ENCODE measurements around the gene CTCFL. TPM values are rescaled to one million over a fixed set of nuclear protein-coding genes. Genes with fewer than 3 reads are reported as not detected.
"Not testable (repeated sequence)": the region's sequence is repeated elsewhere in the genome, so short reads cannot be mapped to it uniquely, and the experiment has no call there.

CTCFL gene
- polyA plus RNA-seq, 5 donors: 0.33 to 0.52 (median 0.50) TPM

DNA sequence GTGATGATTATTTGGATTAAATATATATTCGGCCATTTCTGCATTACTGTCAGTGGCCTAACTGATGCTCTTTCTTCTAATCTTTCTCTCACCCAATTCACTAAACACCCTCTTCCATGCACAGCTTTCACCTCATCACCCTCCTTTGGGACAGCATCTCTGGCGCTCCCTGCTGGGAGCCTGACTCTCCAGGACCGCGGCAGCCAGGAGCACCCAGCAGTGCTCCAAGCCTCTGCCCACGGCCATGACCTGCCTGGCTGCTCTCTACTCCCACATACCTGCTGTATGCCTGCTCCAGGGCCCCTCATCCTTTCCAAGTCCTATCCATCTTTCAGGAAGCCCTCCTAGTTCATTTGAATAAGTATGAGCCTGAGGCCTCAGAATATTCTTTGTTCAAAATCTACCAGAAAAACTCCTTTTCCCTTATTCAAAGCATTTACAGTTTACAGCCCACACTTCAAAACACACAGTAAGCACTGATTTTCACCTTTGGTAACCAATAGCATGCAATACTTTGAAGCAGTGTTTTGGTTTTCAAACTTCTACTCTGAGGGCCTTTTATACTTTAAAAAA, 15.2 kb downstream of the CTCFL start:
- no peak for DNase-seq

DNA sequence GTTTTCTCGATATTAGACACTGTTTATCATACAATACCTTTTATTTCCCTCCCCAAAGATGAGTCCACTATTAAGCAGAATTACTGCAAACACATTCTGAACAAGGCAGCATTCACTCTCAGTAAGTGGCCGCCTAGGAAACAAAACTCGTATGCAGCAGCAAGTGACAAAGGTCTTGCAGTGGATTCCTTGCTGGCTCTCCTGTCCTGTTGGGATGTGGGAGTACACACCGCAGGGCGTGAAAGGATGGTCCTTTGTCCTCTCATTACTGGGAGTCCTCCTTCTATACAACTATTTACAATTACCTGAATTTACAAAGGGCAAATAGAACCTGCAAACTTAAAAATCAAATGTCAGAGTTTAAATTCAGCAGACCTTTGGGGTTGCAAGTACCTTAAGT, 16.1 kb downstream of the CTCFL start:
- no peak for DNase-seq

DNA sequence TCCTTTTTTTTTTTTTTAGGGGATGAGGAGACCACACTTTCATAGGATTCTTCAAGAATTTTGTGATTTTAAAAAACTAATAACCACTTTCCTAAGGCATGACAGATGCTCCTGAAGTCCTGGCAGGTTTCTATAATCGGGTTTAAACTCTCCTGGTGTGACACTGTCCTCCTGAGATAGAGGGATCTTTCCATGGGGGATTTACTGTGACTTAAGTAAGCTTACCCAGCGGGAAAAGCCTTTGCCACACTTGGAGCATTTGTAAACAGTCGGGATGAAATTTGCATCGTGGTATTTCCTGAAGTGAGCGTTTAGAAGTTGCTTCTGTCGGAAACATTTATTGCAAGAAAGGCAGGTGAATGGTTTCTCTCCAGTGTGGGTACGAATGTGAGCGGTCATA, 16.6 kb downstream of the CTCFL start:
- DNase-seq: no peak

DNA sequence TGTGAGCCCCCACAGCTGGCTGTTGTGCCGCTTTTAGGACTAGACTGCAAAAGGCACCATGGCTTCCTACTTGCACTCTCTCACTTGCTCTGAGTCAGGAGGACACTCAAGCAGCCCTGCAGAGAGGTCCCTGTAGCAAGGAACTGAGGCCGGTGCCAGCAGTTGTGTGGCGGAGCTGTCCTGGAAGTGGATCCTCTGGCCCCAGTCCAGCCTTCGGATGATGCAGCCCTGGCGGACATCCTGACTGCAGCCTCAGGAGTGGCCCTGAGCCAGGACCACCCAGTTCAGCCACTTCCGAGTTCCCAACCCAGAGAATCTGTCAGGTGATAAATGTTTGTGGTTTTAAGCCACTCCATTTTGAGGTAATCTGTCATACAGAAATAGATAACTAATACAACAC, 17.5 kb downstream of the CTCFL start:
- DNase-seq: peak in 1 of 2 donors; percentile 18

DNA sequence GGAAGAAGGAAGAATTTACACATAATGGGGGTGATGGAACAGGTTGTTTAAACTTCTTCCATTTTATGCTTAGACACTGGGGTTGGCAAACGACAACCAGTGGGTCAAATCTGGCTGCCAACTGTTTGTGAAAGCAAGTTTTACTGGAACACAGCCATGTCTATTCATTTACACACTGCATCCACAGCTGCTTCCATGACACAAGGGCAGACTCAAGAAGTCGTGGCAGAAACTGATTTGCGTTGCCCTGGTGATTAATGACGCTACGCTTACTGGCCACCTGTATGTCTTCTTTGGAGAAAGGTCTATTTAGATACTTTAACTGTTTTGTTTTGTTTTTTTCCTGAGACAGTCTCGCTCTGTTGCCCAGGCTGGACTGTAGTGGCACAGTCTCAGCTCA, 19.0 kb downstream of the CTCFL start:
- DNase-seq: no peak

DNA sequence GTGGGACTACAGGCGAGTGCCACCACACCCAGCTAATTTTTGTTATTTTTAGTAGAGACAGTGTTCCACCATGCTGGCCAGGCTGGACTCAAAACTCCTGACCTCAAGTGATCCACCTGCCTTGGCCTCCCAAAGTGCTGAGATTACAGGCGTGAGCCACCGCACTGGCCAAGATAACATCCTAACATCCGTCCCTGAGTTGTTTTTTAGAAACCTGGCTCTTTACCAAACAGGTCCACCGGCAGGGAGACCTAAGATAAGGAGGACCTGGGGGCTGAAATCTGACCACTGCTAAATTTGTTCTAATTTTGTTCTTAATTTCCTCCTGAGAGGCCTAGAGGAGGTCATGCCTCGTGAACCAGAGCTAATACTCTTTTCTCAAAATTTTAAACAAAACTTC, 20.5 kb downstream of the CTCFL start:
- DNase-seq: no peak

DNA sequence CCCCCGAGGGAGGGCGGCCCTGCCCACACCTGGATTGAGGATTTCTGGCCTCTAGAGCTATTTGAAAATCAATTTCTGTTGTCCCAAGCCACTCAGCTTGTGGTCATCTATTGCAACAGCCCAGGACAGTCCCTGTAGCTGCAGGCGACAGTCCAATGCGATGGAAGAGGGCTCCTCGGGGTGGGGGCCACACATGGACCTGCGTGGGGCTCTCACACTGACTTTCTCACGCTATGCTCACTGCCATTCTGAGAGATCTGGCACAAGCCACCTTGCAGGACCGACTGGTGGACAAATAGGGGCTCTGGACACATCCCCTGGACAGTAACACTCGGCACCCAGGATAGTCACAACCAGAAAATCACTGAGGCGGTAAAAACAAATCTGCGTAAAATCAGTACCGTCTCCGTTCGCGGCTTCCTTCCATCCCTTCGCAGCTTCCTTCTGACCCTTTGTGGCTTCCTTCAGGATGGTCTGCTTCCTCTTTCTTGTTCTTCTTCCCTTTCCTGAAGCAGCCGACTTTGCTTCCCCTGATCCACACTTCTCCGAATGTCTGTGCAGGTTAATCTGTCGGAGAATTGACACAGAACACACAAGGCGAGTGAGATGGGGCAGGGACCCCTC, 21.8 kb downstream of the CTCFL start:
- no peak for DNase-seq

DNA sequence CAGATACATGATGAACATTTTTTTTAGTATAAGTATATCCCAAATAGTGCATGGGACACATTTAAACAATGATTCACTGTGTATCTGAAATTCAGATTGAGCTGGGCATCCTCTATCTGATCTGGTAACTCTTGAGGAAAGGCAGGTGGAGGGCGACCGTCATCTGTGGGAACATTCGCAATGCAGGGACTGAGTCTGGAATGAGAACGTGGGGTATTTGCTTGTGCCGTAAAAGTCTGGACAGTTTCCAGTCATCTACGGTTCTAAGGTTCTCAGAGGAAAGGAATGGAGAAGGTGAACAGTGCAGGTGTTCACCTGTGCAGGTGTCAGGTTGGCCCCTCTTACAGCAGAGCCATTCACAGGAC, 22.6 kb downstream of the CTCFL start:
- no peak for DNase-seq

DNA sequence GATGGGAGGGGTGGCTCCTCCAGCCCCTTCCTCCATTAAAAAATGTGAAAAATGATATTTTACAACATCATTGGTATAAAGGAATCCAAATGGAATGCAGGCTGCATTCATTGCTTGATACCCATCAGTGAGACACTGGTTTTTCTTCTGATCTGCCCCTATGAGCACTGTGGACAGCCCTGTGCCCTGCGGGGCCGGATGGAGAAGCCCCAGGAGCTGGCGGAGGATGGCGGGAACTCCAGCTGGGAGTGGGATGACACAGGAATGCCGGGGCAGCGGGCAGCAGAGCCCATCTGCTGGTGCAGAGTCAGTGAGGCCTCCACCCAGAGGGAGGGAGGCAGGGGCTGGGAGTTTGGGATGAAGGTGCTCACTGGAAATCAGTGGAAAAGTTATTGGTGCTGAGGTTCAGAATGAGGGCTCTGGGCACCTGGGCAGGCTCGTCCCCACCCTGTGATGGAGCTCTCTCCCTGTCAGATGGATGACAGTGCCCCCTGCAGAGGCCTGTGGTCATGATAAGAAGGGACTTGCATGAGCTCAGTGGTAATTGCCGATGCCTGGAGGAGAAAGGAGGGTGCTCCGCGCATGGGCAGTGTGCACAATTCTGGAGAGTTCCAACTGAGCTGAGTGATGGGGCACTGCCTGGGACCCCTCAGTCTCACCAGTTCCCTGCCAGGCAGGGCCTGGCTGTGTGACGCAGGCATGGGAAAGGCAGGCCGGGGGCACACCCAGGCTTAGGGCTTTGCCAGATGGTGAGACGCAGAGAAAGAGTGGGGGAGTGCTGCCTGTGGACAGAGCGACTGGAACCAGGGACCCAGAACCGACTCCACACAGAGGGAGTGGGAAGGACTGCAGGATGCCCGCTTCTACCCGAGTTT, 23.2 kb downstream of the CTCFL start:
- DNase-seq: no peak

DNA sequence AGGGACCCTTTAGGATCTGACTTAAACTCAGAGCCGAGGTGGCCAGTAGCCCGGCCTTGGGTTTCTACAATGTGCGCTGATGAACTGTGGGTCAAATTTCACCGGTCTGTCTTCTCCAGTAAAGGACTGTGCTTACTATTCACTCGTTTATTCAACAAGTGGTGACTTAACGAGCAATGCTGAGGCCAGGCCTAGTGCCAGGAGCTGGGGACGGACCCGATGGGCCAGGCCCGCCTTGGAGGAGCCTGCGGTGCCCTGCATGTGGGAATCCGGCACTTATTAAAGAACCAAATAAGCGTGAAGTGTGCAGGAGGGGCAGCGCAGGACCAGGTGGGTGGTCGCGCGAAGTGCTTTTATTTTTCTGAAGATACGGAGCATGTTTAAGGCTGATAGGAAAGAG, 24.0 kb downstream of the CTCFL start:
- no peak for DNase-seq

DNA sequence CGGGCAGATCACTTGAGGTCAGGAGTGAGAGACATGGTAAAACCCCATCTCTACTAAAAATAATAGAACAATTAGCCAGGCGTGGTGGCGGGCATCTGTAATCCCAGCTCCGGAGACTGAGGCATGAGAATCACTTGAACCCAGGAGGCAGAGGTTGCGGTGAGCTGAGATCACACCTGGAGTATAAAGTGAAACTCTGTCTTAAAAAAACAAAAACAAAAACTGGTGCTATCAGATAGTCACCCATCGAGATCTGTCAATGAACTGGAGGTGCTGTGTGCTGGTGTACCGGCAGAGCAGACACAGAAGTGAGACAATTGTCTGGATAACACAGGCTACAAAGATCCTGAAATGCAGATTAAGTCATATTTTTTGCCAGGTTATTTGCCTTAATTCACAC, 24.7 kb downstream of the CTCFL start:
- no peak for DNase-seq

DNA sequence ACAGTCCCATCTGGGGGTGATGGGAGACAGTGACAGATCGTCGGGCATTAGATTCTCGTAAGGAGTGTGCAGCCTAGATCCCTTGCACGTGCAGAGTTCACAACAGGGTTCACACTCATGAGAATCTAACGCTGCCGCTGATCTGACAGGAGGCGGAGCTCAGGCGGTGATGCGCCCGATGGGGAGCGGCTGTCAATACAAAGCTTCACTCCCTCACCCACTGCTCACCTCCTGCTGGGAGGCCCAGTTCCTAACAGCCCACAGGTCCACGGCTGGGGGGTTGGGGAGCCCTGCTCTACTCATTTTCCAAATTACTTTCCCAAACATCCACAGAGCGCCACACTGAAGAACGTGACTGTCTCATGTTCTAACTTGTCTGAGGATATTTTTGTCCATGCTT, 25.3 kb downstream of the CTCFL start:
- DNase-seq: no peak

DNA sequence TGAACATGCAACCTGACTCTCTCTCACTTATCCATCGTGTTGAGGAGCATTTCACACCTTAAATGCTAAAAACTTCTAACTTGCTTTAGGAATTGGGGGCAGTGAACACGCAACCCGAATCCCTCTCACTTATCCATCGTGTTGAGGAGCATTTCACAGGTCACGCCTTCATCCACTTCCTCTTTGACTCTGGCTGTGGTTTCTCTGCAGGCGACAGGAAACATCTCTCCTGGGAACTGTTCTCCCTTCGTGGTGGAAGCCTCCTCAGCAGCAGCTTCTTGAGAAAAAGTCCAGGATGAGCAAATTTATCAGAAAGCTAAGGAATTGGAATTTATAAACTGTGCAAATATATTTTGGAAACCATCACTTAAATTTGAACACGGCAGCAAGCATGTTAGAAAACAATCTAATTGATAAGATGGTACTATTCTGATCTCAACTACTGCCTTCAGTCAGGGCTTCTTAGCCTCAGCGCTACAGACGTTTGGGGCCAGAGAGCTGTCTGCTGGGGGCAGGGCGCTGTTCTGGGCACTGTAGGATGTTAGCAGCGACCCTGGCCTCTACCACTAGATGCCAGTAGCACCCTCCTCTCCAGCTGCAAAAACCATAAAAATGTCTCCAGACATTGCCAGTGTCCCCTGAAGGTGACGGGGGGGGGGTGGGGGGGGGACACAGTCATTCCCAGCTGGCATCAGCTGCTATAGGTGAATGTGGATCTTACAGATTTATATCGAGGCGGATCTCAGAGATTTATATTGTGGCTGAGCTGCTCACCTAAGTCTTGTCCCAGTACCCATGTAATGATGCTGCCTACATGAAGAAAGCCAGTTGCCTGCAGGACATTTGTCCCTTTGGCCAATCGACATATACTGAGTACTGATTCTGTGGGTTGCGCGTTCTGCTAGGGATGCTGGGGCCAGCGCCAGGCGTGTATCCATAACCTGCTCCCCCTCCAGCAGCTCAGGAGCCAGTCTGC, 26.2 kb downstream of the CTCFL start:
- DNase-seq: no peak

DNA sequence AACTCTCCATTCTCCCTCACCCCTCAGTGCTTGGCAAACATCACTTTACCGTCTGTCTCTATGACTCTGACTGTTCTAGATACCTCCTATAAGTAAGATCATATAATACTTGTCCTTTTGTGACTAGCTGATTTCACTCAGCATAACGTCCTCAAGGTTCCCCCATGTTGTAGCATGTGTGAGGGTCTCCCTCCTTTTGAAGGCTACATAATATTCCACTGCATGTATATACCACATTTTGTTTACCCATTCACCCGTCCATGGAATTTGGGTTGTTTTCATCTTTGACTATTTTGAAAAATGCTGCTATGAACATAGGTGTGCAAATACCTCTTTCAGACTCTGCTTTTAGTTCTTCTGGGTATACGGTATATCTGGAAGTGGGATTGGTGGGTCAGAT, 28.3 kb downstream of the CTCFL start:
- no peak for DNase-seq

DNA sequence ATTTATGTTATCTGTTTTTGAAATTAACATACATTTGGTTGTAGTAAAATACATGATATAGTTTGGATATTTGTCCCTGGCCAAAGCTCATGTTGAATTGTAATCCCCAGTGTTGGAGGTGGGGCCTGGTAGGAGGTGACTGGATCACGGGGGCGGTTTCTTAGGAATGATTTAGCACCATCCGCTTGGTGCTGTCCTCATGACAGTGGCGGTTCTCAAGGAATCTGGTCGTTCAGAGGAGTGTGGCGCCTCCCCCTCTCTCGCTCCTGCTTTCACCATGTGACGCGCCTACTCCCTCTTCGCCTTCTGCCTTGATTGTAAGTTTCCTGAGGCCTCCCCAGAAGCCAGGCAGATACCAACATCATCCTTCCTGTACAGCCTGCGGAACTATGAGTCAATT, 29.0 kb downstream of the CTCFL start:
- DNase-seq: no peak

DNA sequence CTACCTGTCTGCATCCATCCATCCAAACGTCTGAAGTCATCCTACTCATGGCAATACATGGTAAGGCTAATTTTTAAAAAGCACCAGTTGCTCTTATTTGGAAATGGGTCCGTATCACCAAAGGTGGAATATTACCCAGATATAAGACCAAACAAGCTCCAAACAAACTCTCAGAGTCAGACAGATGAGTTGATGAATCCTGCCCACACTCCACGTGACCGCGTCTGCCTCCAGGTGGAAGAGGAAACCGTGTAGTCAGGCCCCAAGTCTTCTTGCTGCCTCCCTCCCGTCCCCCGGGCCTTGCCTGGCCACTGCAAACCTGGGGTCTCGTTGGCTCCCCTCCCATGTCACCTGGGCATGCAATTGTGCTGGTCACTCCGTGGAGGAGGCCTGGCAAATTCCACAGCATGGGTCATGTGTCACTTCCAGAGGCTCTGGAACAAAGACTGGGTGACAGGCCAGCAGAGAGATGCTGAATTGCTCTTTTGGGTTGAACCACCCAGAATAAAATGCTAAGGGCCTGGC, 31.8 kb downstream of the CTCFL start:
- DNase-seq: no peak

DNA sequence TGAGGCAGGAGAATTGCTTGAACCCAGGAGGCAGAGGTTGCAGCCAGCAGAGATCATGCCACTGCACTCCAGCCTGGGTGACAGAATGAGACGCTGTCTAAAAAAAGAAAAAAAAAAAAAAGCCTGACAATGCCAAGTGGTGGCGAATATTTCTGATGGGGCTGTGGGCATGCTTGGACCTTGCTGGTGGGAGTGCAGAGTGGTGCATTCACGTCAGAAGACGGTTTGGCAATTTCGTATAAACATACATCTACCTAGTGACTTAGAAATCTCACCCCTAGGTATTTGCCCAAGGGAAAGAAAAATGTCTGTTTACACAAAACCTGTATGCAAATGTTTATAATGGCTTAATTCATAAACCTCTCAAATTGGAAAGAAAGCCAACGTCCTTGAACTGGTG, 33.6 kb downstream of the CTCFL start:
- DNase-seq: no peak

DNA sequence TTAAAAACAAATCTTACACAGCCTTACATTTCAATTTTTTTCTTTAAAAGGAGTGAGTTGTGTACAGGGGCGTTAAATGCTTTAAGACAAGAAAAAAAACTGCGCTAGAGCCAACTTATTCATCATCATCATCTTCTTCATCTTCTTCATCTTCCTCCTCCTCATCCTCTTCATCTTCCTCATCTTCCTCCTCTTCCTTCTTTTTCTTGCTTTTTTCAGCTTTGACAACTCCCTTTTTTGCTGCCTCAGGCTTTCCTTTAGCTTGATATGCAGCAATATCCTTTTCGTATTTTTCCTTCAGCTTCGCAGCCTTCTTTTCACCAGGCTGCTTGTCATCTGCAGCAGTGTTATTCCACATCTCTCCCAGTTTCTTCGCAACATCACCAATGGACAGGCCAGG, 36.7 kb downstream of the CTCFL start:
- DNase-seq: not testable (repeated sequence)

DNA sequence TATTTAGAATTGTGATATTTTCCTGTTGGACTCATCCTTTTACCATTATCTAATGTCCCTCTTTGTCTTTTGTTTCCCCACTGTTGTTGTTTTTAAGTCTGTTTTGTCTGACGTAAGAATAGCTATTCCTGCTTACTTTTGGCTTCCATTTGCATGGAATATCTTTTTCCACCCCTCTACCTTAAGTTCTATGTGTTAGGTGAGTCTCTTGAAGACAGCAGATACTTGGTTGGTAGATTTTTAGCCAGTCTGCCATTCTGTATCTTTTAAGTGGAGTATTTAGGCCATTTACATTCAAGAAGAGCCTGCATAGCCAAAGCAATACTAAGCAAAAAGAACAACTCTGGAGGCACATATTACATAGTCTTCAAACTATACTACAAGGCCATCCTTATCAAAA, 39.2 kb downstream of the CTCFL start:
- DNase-seq: no peak

DNA sequence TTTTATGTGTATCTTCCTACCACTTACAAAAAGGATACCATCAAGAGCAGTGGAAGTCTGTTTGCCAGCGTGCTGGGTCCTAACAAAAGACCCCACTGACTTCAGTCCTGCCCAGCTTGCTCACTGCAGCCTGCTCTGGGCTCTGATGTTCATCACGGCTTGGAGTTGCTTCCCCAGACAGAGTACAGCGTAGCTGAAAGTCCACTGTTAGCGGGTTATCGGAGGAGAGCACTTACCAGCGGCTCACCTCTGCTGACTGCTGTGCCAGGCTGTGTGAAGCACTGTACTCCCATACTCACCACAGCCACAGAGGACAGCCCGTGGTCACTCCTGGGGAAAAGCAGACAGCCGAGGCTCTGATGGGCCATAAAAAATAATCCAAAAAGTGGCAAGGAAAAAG, 40.2 kb downstream of the CTCFL start:
- no peak for DNase-seq

DNA sequence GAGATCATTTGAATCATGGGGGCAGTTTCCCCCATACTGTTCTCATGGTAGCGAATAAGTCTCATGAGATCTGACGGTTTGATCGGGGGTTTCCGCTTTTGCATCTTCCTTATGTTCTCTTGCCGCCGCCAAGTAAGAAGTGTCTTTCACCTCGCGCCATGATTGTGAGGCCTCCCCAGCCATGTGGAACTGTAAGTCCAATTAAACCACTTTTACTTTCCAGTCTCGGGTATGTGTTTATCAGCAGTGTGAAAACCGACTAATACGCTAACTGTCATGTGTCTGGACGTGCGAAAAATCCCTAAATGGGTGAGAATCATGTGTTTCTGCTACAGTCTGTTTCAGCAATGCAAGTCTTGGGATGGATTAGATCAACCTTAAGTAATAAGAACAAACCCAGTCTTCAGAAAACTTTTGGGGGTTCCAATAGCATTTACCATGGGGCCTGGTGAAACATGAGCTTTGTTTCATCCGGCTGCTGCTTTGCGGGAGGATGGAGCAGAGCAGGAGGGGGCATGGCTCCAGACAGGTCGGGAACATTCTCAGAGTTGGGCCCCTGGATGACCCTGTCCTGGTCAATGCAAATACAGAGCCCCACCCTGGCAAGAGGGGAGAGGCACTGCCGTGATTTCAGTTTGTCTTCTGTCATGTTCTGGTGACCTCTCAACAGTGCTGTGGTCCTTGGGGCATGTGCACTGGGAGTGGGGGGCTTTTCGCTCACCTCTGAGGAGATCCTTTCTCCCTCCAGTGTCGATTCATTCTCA, 41.5 kb downstream of the CTCFL start:
- no peak for DNase-seq
